ENCODE data around the gene MAN1C1. TPM values are rescaled to one million over a fixed set of nuclear protein-coding genes. Genes with fewer than 3 reads are reported as not detected.

Gene MAN1C1
- total RNA-seq, 1 experiment from 2014 or later, result 9.3 TPM

GRCh38 chr1:25774921-25775771 lies 158.6 kb downstream of the MAN1C1 start:
- H3K4me3 Mint-ChIP-seq, result no peak overlapping the region; a peak in 1 of 5 replicates
- H3K14ac ChIP-seq (ENCODE audit: insufficient read depth, low read length), result no peak overlapping the region
- no CpG with 5 or more reads among the region's 16 CpGs for WGBS (ENCODE audit: extremely low coverage, insufficient read length, low lambda C conversion rate)
- H2BK15ac ChIP-seq (ENCODE audit: low read depth, low read length), result no peak overlapping the region
- H3K4ac ChIP-seq (ENCODE audit: low read depth, low read length), result no peak overlapping the region
- H3K56ac ChIP-seq (ENCODE audit: insufficient read length, low read depth, low read length), result no peak overlapping the region
- H2BK120ac ChIP-seq (ENCODE audit: low read depth, low read length, poor library complexity, severe bottlenecking), result no peak overlapping the region
- H3K4me1 ChIP-seq (ENCODE audit: insufficient read depth, low read length), result peaks cover 4% of the 10 kb centered on the region; the same call in 1 of the 2 replicates
- no peak overlapping the region for H4K91ac ChIP-seq (ENCODE audit: insufficient read length, low read depth, low read length)
- H2AFZ ChIP-seq (ENCODE audit: low read length), result no peak overlapping the region
- no peak overlapping the region for H2BK20ac ChIP-seq (ENCODE audit: low read depth, low read length, poor library complexity, severe bottlenecking)
- H3K4me2 ChIP-seq (ENCODE audit: insufficient read depth, insufficient read length, low read length), result no peak overlapping the region
- H3K9me3 Mint-ChIP-seq, result no peaks in the 10 kb centered on the region
- no peaks in the 10 kb centered on the region for H3K27me3 ChIP-seq (ENCODE audit: insufficient read depth, low read length)
- H3K23me2 ChIP-seq (ENCODE audit: insufficient read length, low read depth, low read length, poor library complexity, severe bottlenecking), result no peaks in the 10 kb centered on the region
- no peaks in the 10 kb centered on the region for H3K79me1 ChIP-seq (ENCODE audit: insufficient read depth, low read depth, low read length, poor library complexity, severe bottlenecking)
- no peak overlapping the region for H2AK5ac ChIP-seq (ENCODE audit: insufficient read length, low read length)
- no peaks in the 10 kb centered on the region for H3K9me3 ChIP-seq (ENCODE audit: control insufficient read depth, low read depth, low read length)
- H3T11ph ChIP-seq (ENCODE audit: low read length), result no peak overlapping the region
- H2BK12ac ChIP-seq (ENCODE audit: insufficient read length, low read depth, low read length), result no peak overlapping the region
- no peaks in the 10 kb centered on the region for H4K20me1 ChIP-seq (ENCODE audit: control insufficient read depth, insufficient read depth, insufficient read length)
- H4K8ac ChIP-seq (replicated peaks; ENCODE audit: insufficient read length, low read depth, low read length), result no peak overlapping the region
- peak overlapping the region; percentile 8 to 35 (median 30); a peak in 5 of 7 replicates for H3K27ac Mint-ChIP-seq
- TF ChIP-seq, protein P1, sequence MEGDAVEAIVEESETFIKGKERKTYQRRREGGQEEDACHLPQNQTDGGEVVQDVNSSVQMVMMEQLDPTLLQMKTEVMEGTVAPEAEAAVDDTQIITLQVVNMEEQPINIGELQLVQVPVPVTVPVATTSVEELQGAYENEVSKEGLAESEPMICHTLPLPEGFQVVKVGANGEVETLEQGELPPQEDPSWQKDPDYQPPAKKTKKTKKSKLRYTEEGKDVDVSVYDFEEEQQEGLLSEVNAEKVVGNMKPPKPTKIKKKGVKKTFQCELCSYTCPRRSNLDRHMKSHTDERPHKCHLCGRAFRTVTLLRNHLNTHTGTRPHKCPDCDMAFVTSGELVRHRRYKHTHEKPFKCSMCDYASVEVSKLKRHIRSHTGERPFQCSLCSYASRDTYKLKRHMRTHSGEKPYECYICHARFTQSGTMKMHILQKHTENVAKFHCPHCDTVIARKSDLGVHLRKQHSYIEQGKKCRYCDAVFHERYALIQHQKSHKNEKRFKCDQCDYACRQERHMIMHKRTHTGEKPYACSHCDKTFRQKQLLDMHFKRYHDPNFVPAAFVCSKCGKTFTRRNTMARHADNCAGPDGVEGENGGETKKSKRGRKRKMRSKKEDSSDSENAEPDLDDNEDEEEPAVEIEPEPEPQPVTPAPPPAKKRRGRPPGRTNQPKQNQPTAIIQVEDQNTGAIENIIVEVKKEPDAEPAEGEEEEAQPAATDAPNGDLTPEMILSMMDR (conservative IDR thresholded peaks at IDR 0.05), result no peak
- no peak overlapping the region for H3K9ac ChIP-seq (ENCODE audit: extremely low read depth, insufficient read length, low read length)
- H3K36me3 Mint-ChIP-seq (ENCODE audit: insufficient read depth in 1 of 3, low read depth in 3 of 3), result peaks cover 0 to 2% (median 0%) of the 10 kb centered on the region in 3 experiments; a peak in 2 of 7 replicates
- H3K27ac ChIP-seq (ENCODE audit: insufficient read length, low read depth, low read length), result no peak overlapping the region
- no peaks in the 10 kb centered on the region for H3K79me2 ChIP-seq (ENCODE audit: insufficient read depth, low read length)
- H3K27me3 Mint-ChIP-seq (ENCODE audit: low read depth), result no peaks in the 10 kb centered on the region
- H3K18ac ChIP-seq (ENCODE audit: insufficient read length, low read depth, low read length), result no peak overlapping the region
- H3K4me1 Mint-ChIP-seq, result peaks cover 51 to 58% of the 10 kb centered on the region in 2 experiments
- no peak overlapping the region for H3K23ac ChIP-seq (ENCODE audit: insufficient read length, low read depth, low read length)
- no peak overlapping the region for H2BK5ac ChIP-seq (ENCODE audit: insufficient read length, low read length)
- no peak for DNase-seq
- H4K5ac ChIP-seq (ENCODE audit: insufficient read length, low read depth, low read length), result no peak overlapping the region
